Measurements from ENCODE around the gene KRTAP24-1. TPM values are rescaled to one million over a fixed set of nuclear protein-coding genes. Genes with fewer than 3 reads are reported as not detected.

The KRTAP24-1 gene
- total and polyA plus RNA-seq, 7 donors, result not detected

DNA sequence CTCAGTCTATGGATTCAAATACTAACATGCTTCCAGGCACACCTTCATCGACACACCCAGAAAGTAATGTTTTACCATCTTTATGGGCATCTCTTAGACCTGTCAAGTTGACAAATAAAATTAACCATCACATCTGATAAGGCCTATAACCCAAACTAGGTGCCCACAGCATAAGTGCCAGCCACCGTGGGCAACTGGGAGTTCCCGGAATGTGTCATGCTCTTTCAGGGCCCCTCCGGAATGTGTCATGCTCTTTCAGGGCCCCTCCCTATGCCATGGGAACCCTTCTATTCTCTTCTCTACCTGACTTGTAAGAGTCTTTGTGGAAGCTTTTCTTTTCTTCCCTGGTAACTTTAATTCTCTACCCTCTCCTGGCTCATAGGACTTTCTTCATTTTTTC is 26.6 kb downstream of the KRTAP24-1 start:
- TF ChIP-seq, protein P1, sequence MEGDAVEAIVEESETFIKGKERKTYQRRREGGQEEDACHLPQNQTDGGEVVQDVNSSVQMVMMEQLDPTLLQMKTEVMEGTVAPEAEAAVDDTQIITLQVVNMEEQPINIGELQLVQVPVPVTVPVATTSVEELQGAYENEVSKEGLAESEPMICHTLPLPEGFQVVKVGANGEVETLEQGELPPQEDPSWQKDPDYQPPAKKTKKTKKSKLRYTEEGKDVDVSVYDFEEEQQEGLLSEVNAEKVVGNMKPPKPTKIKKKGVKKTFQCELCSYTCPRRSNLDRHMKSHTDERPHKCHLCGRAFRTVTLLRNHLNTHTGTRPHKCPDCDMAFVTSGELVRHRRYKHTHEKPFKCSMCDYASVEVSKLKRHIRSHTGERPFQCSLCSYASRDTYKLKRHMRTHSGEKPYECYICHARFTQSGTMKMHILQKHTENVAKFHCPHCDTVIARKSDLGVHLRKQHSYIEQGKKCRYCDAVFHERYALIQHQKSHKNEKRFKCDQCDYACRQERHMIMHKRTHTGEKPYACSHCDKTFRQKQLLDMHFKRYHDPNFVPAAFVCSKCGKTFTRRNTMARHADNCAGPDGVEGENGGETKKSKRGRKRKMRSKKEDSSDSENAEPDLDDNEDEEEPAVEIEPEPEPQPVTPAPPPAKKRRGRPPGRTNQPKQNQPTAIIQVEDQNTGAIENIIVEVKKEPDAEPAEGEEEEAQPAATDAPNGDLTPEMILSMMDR (IDR thresholded peaks at IDR 0.05), result no peak
- Histone ChIP-seq H3K27ac (no peak overlapping the region), H3K4me1 (no peaks in the 10 kb centered on the region), H3K36me3 (ENCODE audit: insufficient read depth in 1 of 2, low read depth in 1 of 2) (no peaks in the 10 kb centered on the region), H3K27me3 (ENCODE audit: insufficient read depth in 3 of 3, low read length in 2 of 3) (no peaks in the 10 kb centered on the region), H3K4me3 (no peak overlapping the region), H3K9me3 (no peaks in the 10 kb centered on the region)
- no peak for DNase-seq
- no peak for ATAC-seq
- 82 to 89% (median 87%) methylated on average over 4 of the region's 4 CpGs for WGBS, 3 donors
- intact Hi-C loops (cut with DNase I), result no loop called here

DNA sequence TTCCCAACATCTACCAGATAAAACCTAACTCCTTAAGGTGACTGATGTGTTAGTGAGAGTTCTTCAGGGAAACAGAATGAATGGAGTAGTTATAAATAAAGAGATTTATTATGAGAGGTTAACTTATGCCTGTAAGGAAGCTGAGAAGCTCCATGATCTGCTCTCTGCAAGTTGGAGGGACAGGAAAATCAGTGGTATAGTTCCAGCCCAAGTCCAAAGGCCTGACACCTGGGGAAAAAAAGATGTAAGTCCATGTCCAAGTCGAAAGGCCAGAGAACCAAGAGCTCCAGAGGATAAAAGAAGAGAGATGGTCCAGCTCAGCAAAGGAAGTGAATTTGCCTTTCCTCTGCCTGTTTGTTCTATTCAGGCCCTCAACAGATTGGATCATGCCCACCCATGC is 27.1 kb downstream of the KRTAP24-1 start:
- Histone ChIP-seq H3K27ac (no peak overlapping the region), H3K4me3 (no peak overlapping the region), H3K4me1 (no peaks in the 10 kb centered on the region), H3K9me3 (no peaks in the 10 kb centered on the region), H3K36me3 (ENCODE audit: insufficient read depth in 1 of 2, low read depth in 1 of 2) (no peaks in the 10 kb centered on the region), H3K27me3 (ENCODE audit: insufficient read depth in 3 of 3, low read length in 2 of 3) (peaks cover 0 to 2% (median 0%) of the 10 kb centered on the region in 3 donors)
- WGBS, 3 donors, result 28 to 79% (median 33%) methylated on average over 1 of the region's 1 CpG
- TF ChIP-seq, protein P1 (IDR thresholded peaks at IDR 0.05), result no peak
- intact Hi-C loops (cut with DNase I), result no loop called here
- DNase-seq (no peak), ATAC-seq (no peak)

DNA sequence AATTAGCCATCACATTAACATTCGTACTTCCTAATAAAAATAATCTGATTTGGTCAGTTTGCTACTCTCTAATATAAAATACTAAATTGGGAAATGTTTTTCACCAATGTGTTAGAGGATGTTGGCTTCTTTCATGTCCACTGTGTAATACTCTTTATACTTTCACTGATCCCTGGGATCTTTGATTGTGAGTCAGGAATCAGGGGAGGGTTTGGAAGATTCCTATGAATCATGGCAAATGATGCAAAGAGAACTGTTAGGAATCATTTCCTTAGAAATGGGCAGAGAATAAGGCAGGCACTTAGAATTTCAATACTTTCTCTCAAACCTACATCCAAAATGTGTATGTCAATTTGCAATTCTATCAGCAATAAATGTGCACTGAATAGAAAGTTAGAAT is 31.0 kb downstream of the KRTAP24-1 start:
- intact Hi-C loops (cut with DNase I), result no loop called here
- Histone ChIP-seq H3K9me3 (no peaks in the 10 kb centered on the region), H3K4me1 (no peaks in the 10 kb centered on the region), H3K27ac (no peak overlapping the region), H3K4me3 (no peak overlapping the region), H3K36me3 (ENCODE audit: insufficient read depth in 1 of 2, low read depth in 1 of 2) (no peaks in the 10 kb centered on the region), H3K27me3 (ENCODE audit: insufficient read depth in 3 of 3, low read length in 2 of 3) (peaks cover 0 to 2% (median 0%) of the 10 kb centered on the region in 3 donors)
- TF ChIP-seq, protein P1 (IDR thresholded peaks at IDR 0.05), result no peak
- DNase-seq, result no peak
- ATAC-seq, result no peak
- 80 to 89% (median 82%) methylated on average over 1 of the region's 1 CpG for WGBS, 3 donors

DNA sequence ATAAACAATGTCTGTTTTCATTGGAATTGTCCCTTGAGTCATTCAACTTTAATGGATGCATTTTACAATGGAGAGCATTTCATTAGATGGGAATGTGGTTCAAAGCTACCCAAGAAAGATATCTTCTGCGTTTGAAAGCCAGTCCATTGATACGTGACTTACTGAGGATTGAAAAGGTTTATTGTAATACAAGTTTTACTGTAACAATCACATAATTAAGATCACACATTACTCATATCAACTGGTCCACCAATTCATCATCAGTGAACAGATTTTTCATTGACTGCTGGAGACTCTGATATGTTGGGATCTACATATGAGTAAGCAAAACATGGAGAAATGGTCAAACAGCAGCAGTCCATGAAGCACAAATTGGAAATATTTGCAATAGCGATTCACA is 32.8 kb downstream of the KRTAP24-1 start:
- no peak overlapping the region for H3K4me3 ChIP-seq
- TF ChIP-seq, protein P1 (IDR thresholded peaks at IDR 0.05), result no peak
- no peaks in the 10 kb centered on the region for H3K4me1 ChIP-seq
- WGBS, 3 donors, result 73 to 87% (median 74%) methylated on average over 3 of the region's 3 CpGs
- ATAC-seq (no peak), DNase-seq (no peak)
- intact Hi-C loops (cut with DNase I), result no loop called here
- H3K36me3 ChIP-seq (ENCODE audit: insufficient read depth in 1 of 2, low read depth in 1 of 2), result no peaks in the 10 kb centered on the region
- peaks cover 0 to 2% (median 0%) of the 10 kb centered on the region in 3 donors for H3K27me3 ChIP-seq (ENCODE audit: insufficient read depth in 3 of 3, low read length in 2 of 3)
- H3K27ac ChIP-seq, result no peak overlapping the region
- no peaks in the 10 kb centered on the region for H3K9me3 ChIP-seq

DNA sequence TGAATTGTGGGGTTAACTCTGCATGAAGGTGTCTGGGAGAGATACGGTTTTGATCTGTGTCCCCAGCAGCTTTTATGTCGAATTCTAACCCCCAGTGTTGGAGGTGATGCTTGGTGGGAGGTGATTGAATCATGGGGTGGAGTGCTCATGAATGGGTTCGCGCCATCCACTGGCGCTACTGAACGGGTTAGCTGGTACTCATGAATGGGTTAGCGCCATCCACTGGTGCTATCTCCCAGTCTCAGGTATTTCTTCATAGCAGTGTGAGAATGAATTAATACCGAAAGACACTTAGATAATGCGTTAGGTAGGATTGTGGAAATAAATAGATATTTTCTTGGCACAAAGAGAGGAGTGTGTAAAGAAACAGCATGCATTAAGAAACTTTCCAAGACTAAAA is 33.9 kb downstream of the KRTAP24-1 start:
- DNase-seq (no peak), ATAC-seq (no peak)
- H3K27me3 ChIP-seq (ENCODE audit: insufficient read depth in 3 of 3, low read length in 2 of 3), result peaks cover 0 to 2% (median 0%) of the 10 kb centered on the region in 3 donors
- no peaks in the 10 kb centered on the region for H3K4me1 ChIP-seq
- intact Hi-C loops (cut with DNase I), result no loop called here
- no peaks in the 10 kb centered on the region for H3K9me3 ChIP-seq
- TF ChIP-seq, protein P1 (IDR thresholded peaks at IDR 0.05), result no peak
- H3K27ac ChIP-seq, result no peak overlapping the region
- no peak overlapping the region for H3K4me3 ChIP-seq
- no peaks in the 10 kb centered on the region for H3K36me3 ChIP-seq (ENCODE audit: insufficient read depth in 1 of 2, low read depth in 1 of 2)
- WGBS, 3 donors, result 84 to 90% (median 86%) methylated on average over 9 of the region's 9 CpGs
